Stimulated activated CD8-positive, alpha-beta memory T cell treated with anti-CD3 and anti-CD28 coated beads, Interleukin-7, amount 100 ng/mL, for 24 hours (primary cell): ENCODE data around the gene LRRC70.
"Not testable (repeated sequence)": the region's sequence is repeated elsewhere in the genome, so short reads cannot be mapped to it uniquely, and the experiment has no call there.

Experiments used
- DNase-seq: peaks from one replicate; pipeline ENCODE4 v3.0.0-alpha.2; 2020; ENCODE audit warnings: low read depth

LRRC70 gene, protein sequence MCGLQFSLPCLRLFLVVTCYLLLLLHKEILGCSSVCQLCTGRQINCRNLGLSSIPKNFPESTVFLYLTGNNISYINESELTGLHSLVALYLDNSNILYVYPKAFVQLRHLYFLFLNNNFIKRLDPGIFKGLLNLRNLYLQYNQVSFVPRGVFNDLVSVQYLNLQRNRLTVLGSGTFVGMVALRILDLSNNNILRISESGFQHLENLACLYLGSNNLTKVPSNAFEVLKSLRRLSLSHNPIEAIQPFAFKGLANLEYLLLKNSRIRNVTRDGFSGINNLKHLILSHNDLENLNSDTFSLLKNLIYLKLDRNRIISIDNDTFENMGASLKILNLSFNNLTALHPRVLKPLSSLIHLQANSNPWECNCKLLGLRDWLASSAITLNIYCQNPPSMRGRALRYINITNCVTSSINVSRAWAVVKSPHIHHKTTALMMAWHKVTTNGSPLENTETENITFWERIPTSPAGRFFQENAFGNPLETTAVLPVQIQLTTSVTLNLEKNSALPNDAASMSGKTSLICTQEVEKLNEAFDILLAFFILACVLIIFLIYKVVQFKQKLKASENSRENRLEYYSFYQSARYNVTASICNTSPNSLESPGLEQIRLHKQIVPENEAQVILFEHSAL

DNA sequence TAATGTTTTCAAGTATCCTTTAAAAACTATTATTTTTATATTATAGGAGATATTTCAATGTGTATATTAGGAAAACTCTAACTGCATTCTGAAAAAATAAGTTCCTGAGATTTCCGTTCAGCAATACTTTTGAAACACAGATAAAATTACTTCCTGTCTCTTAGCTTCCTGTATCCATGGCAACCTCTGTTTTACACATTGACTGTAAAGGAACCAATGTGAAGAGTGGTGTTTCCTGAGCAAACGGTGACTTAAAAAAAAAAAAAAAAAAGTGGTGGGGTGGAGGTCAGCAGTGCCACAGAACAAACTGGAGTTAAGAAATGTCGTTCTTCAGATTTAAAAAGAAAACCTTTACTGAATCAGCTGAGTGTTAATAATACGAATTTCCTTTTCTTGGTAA lies at the start of gene LRRC70:
Gene LRRC70 (plus strand): TSS at position 280 of the 400 bp plus-strand sequence. CDS start 620 bp downstream, outside the sequence.
- no peak for DNase-seq

DNA sequence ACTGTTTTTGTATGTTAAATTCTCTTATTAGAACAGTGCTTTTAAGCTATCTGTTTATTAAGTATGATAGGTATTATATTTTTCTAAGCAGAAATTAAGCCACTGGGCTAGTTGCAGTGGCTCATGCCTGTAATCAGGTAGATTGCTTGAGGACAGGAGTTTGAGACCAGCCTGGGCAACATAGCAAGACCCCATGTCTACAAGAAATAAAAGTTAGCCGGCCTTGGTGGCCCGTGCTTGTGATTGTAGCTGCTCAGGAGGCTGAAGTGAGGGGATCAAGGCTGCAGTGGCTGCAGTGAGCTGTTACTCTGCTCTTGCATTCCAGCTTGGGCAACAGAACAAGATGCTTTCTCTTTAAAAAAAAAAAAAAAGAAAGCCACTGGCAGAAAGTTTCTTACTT lies 45.0 kb upstream of the LRRC70 start:
- DNase-seq: no peak

DNA sequence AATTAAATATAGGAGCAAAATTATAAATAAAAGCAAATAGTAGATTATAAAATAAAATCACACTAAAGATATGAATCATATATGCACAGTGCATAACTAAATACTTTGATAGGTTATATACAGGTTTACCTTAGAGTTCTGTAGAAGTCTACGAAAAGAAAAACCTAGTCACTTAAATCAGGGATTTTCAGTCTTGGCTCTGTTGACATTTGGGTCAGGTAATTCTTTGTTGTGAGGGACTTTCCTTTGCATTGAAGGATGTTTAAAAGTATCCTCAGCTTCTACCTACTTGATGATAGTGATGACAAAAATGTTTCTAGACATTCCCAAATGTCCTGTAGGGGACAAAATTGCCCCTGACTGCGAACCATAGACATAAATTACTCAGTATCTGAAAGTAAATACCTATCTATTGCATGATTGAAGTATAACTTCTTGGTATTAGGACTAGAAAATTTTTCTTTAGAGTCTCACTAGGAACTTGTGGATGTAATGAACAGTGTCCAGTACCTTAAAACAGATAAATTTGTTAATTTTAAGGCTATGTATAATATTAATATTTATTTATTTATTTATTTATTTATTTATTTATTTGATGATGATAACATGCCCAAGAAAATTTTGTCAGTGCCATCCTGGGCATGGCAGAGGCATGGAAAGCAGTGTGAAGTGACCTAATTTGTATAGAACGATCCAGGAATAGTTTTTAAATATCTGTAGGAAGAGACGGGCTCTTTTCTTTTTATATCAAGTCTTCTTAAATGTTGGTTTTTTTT lies 44.0 kb upstream of the LRRC70 start:
- DNase-seq: no peak

DNA sequence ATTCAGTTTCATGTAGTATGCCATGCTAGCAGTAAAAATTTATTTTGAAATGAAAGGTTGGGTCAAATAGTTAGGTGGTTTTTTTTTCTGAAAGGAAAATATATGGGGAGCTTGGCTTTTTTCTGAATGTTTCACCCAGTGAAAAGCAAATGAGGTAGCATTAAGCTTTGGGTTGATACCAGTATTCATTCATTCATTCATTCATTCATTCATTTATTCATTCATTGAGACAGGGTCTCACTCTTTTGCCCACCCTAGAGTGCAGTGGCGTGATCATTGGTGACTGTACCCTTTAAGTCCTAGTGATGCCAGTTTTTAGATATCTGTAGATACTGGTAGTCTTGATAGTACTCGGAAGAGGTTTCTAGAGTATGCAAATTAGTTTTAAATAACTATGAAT lies 42.4 kb upstream of the LRRC70 start:
- no peak for DNase-seq

DNA sequence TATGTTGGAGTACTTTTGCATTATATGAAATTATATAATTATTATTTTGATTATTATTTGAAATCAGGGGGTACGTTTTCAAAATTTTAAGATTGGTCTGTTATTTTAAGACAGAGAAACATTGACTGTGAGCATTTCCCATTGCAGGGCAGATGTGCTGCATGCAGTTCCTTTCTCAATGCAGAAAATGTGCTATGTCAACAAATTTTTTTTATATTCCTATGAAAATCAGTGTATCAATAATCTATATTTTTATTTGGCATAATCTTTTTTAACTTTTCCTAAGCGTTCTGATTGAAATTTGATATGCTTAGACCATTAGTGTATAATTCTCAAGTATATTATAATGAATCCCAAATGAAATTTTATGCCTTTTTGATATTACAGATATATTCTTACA lies 41.8 kb upstream of the LRRC70 start:
- DNase-seq: no peak

DNA sequence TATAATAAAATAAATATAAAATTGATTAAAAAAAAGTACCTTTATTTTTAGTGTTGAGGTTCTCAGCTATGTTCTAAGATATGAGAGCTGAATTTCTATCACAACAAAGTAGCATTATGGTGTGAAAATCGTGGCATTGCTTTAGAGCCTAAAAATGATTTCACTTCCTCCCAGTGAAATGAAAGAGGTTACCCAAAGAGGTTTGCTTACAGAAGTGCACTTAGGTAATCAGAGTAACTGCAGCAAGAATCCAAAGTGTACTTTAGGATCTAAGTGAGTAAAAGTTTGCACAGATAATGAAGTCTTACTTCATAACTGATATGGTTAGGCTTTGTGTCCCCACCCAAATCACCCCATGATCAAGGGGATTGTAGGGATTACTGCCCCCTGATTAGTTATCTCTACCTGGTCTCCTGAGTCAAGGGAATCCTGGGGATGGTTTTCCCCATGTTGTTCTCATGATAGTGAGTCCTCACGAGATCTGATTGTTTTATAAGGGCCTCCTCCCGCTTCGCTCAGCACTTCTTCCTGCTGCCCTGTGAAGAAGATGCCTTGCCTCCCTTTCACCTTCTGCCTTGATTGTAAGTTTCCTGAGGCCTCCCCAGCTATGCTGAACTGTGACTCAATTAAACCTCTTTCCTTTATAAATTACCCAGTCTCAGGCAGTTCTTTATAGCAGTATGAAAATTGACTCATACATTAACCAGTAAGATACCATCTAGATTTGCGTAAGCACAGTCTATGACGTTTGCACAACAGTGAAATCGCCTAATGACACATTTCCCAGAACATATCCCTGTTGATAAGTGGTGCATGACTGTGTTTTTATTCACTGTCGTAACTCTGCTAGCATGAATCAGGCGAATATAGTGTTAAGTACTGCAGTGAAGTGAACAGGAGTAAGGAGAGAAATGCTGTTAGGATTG lies 40.3 kb upstream of the LRRC70 start:
- no peak for DNase-seq

DNA sequence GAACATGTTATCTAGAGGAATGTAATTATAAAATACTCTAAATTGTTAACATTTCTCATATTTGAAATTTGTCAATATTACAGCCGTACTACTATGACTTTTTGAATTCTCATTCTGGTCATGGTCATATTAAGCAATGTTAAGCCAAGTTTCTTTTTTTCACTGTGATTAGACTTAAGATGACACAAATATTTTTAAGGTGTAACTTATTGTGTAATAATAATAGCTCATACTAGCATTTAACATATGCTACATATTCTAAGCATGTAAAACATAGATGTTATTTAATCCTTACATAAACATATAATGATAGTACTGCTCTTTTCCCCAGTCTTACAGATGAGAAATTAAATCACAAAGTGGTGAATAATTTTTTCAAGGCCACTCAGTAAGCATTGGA lies 35.9 kb upstream of the LRRC70 start:
- no peak for DNase-seq

DNA sequence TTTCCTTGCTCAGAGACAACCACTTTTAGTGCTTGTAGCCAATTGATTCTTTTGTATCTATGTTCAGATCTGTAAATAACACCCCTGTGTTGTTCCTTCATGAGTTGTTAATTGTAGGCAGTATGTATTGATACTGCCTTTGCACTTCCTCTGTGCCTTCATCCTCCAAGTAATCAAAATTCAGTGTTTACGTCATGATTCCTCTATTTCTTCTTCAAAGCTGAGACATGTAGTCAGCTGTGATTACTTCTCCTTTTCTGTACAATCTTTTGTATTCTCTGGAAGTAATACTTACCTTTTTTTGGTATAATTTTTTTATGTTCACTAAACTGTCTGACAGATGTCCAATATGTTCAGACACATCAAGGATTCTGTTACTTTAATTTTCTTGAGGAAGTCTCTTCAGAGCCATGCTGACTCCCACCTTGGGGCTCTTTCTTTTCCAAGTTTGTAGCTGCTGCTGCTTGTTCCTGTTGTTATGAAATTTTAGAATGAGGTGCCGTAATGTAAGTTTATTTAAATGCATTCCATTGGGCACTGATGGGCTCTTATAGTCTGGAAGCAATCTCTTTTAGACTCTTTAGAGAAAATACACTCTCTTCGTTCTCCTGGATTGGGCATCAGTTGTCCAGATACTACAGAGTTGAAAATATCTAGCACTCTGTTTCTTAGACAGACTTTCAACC lies 30.5 kb upstream of the LRRC70 start:
- DNase-seq: no peak

DNA sequence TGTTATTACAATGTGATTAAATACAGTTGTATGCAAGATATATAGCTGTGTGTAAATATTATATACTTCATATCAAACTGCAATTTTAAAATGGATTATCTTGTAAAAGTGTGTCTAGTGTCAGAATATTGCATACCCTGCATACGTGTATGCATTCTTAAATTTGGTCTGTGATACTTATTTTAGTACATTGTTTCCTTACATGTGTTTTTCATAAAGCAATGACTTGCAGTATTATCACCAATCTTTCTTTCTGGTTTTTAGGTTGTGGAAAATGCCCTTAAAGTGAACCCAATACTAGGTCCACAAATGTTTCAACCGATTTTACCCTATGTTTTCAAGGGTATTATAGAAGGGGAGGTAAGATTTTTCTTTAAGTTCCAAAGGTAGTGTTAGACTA lies 28.5 kb upstream of the LRRC70 start:
- no peak for DNase-seq

DNA sequence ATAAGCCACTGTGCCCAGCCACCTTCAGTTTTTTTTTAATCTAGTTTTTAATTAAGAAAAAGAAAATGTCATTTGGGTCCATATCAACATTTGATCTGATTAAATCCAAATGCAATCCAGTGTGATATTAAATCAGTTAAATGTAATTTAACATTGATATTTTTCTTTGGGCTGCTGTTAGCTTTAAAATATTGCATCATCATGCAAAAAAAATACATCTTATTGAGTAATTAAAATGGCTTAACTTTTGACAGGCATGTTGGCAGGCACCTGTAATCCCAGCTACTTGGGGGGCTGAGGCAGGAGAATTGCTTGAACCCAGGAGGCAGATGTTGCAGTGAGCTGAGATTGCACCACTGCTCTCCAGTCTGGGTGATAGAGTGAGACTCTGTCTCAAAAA lies 22.7 kb upstream of the LRRC70 start:
- DNase-seq: no peak

DNA sequence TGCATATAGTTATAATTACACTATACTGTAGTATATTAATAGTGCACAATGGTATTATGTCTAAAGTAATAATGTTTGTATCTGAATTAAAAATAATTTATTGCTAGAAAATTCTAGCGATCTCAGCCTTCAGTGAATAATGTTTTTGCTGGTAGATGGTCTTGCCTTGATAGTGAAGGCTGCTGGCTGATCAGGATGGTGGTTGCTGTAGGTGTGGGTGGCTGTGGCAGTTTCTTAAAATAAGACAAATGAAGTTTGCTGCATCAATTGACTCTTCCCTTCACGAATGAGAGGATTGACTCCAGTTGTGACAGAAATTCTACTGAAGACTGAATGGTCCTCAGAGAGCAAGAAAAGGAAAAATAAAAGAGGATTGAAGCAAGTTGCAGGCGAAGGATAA lies 19.7 kb upstream of the LRRC70 start:
- no peak for DNase-seq

DNA sequence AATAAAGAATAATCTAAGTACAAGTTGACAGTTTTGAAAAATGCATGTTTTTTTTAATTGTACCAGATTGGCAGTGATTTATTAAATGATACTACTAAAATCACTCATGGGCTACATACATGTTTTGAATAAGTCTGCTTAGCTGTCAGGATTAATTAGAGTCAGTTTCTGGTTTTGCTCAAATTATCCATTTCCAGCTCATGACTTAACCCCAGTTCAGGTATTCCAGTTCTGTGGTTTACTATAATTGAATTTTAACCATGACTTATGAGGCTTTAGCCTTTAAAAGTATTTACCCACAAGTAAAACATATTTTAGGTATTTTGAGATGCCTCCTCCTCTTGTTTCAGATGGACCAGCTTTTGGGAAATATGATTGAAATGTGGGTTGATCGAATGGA lies 17.8 kb upstream of the LRRC70 start:
- DNase-seq: no peak

DNA sequence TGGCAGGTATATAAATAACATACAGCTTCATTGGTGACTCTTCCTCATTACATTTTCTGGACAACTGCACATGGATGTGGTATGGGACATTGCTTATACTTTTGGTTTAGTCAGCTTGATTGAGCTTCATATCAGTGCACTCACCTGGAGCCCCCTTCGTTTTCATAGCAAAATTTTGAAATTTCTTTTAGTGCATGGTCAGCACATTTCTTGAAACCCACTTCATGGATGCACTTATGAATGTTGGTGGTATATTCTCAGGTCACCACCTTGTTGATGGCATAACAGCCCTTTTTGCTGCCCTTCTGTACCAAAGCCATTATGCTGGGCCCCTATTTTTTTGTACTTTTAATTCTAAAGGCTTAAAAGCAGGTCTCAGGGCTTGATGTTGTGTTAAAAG lies 16.7 kb upstream of the LRRC70 start:
- no peak for DNase-seq

DNA sequence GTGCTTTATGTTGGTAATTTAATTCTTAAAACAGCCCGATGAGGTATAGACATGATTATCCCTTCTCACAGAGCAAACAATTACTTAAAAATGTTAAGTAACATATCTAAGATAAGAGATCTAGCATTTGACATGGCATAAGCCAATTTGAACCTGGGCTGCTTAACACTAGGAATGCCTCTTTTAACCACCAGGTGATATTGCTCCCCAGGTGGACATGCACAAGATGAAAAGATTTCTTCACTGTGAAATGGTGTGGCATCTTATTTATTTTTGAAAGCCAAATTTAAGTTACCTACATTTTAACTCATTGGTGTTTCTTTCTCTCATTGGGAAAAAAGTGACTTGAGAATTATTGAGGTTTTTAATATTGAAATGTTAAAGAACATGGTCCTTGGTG lies 15.8 kb upstream of the LRRC70 start:
- DNase-seq: no peak

DNA sequence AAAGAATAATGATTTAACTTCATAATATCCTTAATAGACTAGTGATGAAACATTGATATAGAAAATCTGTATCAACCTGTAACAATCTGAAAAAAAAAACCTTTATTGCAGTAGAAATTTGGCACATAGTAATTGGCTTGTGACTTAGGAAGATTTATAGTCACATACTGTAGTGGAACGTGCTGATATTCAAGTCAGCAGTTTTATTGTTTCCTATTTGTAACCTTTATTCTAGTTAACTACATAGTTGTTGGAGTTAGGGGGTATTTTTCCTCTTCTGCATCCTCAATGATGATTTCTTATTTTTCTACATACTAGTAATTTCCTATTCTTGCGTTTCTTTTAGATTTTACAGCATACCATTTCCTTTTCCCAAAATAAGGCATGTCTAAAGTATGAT lies 14.5 kb upstream of the LRRC70 start:
- DNase-seq: no peak

DNA sequence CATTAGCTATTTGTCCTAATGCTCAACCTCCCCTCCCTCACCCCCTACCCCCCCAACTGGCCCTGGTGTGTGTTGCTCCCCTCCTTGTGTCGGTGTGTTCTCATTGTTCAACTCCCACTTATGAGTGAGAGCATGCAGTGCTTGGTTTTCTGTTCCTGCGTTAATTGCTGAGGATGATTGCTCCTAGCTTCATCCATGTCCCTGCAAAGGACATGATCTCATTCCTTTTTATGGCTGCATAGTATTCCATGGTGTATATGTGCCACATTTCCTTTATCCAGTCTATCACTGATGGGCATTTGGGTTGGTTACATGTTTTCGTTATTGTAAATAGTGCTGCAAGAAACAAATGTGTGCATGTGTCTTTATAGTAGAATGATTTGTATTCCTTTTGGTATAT lies 12.9 kb upstream of the LRRC70 start:
- DNase-seq: not testable (repeated sequence)

DNA sequence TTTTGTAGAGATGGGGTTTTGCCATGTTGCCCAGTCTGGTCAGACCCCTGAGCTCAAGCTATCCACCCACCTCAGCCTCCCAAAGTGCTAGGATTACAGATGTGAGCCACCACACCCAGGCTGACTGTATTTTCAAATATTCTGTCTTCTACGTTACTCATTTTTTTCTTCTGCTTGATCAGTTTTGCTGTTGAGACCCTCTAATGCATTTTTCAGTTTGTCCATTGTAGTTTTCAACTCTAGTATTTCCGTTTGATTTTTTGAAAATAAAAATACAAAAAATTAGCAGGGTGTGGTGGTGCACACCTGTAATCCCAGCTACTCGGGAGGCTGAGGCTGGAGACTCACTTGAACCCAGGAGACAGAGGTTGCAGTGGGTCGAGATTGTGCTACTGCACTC lies 10.5 kb upstream of the LRRC70 start:
- no peak for DNase-seq

DNA sequence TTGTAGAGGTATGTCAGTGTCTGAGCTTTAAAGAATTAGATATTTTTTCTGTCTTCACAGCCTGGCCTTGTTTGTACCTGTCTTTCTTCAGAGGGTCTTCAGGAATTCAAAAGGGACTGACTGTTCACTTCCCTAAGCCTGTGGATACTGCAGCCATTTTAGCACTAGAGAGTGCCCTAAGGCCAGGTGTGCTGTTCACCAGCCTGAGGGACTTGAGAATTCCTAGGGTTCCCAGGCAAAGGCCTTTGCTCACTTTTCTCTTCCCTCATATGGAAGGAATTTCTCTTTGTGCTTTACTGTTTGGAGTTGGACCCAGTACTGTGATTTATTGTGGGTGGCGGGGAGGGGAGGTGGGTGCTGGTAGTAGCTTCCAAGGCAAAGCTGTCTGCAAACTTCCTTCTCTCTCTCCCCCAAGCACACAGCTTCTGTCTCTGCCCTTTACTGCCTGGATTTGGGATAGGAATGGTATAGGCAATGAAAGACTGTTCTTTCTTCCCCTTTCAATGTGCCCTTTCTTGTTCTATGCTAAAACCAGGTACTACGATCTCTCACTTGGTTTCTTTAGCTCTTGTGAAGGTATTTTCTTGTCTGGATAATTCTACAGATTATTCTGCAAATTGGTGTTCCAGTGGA lies 9.7 kb upstream of the LRRC70 start:
- DNase-seq: no peak

DNA sequence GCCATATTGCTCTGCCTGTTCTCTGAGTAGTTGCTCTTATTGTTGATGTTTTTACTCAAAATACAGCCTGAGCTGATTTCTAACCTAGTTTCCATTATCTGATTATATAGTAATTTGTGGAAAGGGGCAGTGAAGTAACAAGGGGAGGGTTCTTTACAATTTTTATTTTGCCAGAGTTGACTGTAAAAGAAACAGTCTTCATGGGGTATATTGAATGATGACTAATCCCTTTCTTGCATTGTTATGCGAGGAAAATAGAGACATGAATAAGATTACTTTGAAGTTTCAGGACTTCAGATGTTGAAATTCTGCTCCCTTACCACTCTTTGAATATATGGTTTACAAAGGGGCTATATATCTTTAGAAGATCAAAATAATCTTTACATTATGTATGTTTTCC lies 9.1 kb upstream of the LRRC70 start:
- DNase-seq: no peak

DNA sequence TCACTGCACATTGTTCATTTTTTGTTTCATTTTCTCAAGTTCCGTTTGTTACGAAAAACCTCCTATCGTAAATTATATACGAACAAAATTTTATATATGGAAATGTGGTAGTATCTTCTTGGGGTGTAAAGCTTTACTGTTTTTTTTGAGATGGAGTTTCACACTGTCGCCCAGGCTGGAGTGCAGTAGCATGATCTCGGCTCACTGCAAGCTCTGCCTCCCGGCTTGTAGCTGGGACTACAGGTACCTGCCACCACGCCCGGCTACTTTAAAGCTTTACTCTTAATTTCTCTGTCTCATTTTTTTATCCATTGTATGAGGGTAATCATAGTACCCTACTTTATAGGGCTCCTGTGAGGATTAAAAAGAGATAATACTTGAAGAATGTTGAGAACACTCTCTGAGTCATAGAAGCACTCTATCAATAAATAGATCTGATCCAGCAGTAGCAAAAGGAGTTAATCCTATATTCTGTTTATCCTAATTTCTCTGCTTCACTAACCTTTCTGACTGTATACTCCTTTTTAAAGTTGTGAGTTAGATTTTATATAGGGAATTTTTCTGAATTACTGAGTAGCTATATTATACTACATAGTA lies 5.6 kb upstream of the LRRC70 start:
- DNase-seq: no peak

DNA sequence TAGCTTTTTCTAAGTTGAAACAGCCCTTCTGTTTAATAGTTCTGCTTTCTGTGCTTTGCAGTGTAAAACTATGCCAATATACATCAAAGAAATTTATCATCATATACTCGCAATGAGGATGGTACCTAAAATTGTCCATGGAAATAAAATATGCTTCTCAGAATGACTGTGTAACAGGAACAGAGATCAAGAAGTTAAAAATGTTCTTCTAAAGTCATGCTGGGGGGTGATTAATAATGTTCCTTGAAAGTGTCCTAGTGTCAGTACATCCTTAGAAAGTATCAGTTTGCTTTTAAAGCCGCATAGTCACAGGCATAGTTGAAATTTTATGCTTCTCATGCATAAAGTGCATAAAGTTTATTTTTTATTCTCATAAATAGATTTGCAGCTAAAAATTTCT lies 4.0 kb upstream of the LRRC70 start:
- DNase-seq: no peak
